SIG-M5 treated with dmso at 0.1 percent for 504 hours (cell line): ENCODE measurements around the gene TMEM119.

ENCODE experiments used
- DNase-seq: peaks from one replicate; lab custom pipeline; 2025; ENCODE audit not compliant: unreplicated experiment; lab: John Stamatoyannopoulos, UW

Gene TMEM119

GRCh38 chr12:108542320-108542719 lies 55.6 kb downstream of the TMEM119 start:
- DNase-seq: no peak
